ENCODE data around the gene COA6.

COA6 gene

GRCh38 chr1:234331507-234331906, 41.7 kb upstream of the COA6 start:
- Histone ChIP-seq H3K9me3 (ENCODE audit: insufficient read depth, low read length) (peaks cover 6% of the 10 kb centered on the region; the same call in 1 of the 2 replicates), H3K36me3 (ENCODE audit: insufficient read depth, insufficient read length, low read length) (no peaks in the 10 kb centered on the region), H3K27me3 (ENCODE audit: insufficient read depth, insufficient read length) (peaks cover under 1% of the 10 kb centered on the region), H3K9ac (ENCODE audit: insufficient read length, low read depth) (no peak overlapping the region), H3K4me1 (ENCODE audit: insufficient read depth, insufficient read length) (no peaks in the 10 kb centered on the region), H3K4me3 (ENCODE audit: insufficient read length, low read depth) (no peak overlapping the region)
- no peak for DNase-seq (ENCODE audit: low read depth, low spot score)
- TF ChIP-seq ZNF274 (IDR thresholded peaks at IDR 0.05; ENCODE audit: low read depth, low read length) (no peak), SUZ12 (IDR thresholded peaks at IDR 0.05; ENCODE audit: extremely low read depth, insufficient read depth, insufficient read length) (no peak), YY1 (IDR thresholded peaks at IDR 0.05; ENCODE audit: insufficient read depth, insufficient read length) (no peak)

GRCh38 chr1:234336359-234336758, 36.9 kb upstream of the COA6 start:
- TF ChIP-seq SUZ12 (IDR thresholded peaks at IDR 0.05; ENCODE audit: extremely low read depth, insufficient read depth, insufficient read length) (no peak), YY1 (IDR thresholded peaks at IDR 0.05; ENCODE audit: insufficient read depth, insufficient read length) (no peak), ZNF274 (IDR thresholded peaks at IDR 0.05; ENCODE audit: low read depth, low read length) (no peak)
- Histone ChIP-seq H3K4me3 (ENCODE audit: insufficient read length, low read depth) (no peak overlapping the region), H3K27me3 (ENCODE audit: insufficient read depth, insufficient read length) (no peaks in the 10 kb centered on the region), H3K9me3 (ENCODE audit: insufficient read depth, low read length) (peaks cover 19% of the 10 kb centered on the region), H3K4me1 (ENCODE audit: insufficient read depth, insufficient read length) (no peaks in the 10 kb centered on the region), H3K9ac (ENCODE audit: insufficient read length, low read depth) (no peak overlapping the region), H3K36me3 (ENCODE audit: insufficient read depth, insufficient read length, low read length) (no peaks in the 10 kb centered on the region)
- no peak for DNase-seq (ENCODE audit: low read depth, low spot score)

- no peaks in the 10 kb centered on the region for H3K4me1 ChIP-seq (ENCODE audit: insufficient read depth, insufficient read length)
- no peak for DNase-seq (ENCODE audit: low read depth, low spot score)
- no peaks in the 10 kb centered on the region for H3K36me3 ChIP-seq (ENCODE audit: insufficient read depth, insufficient read length, low read length)
- H3K9ac ChIP-seq (ENCODE audit: insufficient read length, low read depth) = no peak overlapping the region
- peaks cover 19% of the 10 kb centered on the region for H3K9me3 ChIP-seq (ENCODE audit: insufficient read depth, low read length)
- TF ChIP-seq ZNF274 (IDR thresholded peaks at IDR 0.05; ENCODE audit: low read depth, low read length) = no peak
- no peaks in the 10 kb centered on the region for H3K27me3 ChIP-seq (ENCODE audit: insufficient read depth, insufficient read length)
- H3K4me3 ChIP-seq (ENCODE audit: insufficient read length, low read depth) = no peak overlapping the region
These were observed 36.0 kb upstream of the COA6 start for GRCh38 chr1:234337233-234337632.

- no peak for TF ChIP-seq SUZ12 (IDR thresholded peaks at IDR 0.05; ENCODE audit: extremely low read depth, insufficient read depth, insufficient read length)
- no peak for TF ChIP-seq ZNF274 (IDR thresholded peaks at IDR 0.05; ENCODE audit: low read depth, low read length)
- no peak for TF ChIP-seq YY1 (IDR thresholded peaks at IDR 0.05; ENCODE audit: insufficient read depth, insufficient read length)
- H3K4me3 ChIP-seq (ENCODE audit: insufficient read length, low read depth) = no peak overlapping the region
These were observed 32.7 kb upstream of the COA6 start for GRCh38 chr1:234340528-234340927.

GRCh38 chr1:234342774-234343173, 30.5 kb upstream of the COA6 start:
- no peak for TF ChIP-seq YY1 (IDR thresholded peaks at IDR 0.05; ENCODE audit: insufficient read depth, insufficient read length)
- TF ChIP-seq ZNF274 (IDR thresholded peaks at IDR 0.05; ENCODE audit: low read depth, low read length) = no peak
- TF ChIP-seq SUZ12 (IDR thresholded peaks at IDR 0.05; ENCODE audit: extremely low read depth, insufficient read depth, insufficient read length) = no peak
- no peak overlapping the region for H3K9ac ChIP-seq (ENCODE audit: insufficient read length, low read depth)

More at GRCh38 chr1:234340528-234340927, 32.7 kb upstream of the COA6 start:
- no peaks in the 10 kb centered on the region for H3K27me3 ChIP-seq (ENCODE audit: insufficient read depth, insufficient read length)
- H3K9me3 ChIP-seq (ENCODE audit: insufficient read depth, low read length) = peaks cover 19% of the 10 kb centered on the region
- H3K36me3 ChIP-seq (ENCODE audit: insufficient read depth, insufficient read length, low read length) = no peaks in the 10 kb centered on the region
- H3K9ac ChIP-seq (ENCODE audit: insufficient read length, low read depth) = no peak overlapping the region
- no peak for DNase-seq (ENCODE audit: low read depth, low spot score)
- peaks cover 3% of the 10 kb centered on the region for H3K4me1 ChIP-seq (ENCODE audit: insufficient read depth, insufficient read length)

GRCh38 chr1:234345237-234345636, 28.0 kb upstream of the COA6 start:
- H3K36me3 ChIP-seq (ENCODE audit: insufficient read depth, insufficient read length, low read length) = no peaks in the 10 kb centered on the region
- no peak overlapping the region for H3K4me3 ChIP-seq (ENCODE audit: insufficient read length, low read depth)
- DNase-seq (ENCODE audit: low read depth, low spot score) = no peak
- H3K27me3 ChIP-seq (ENCODE audit: insufficient read depth, insufficient read length) = no peaks in the 10 kb centered on the region
- 0 out of 2 replicates have a peak, but pooled peaks cover 6% of the 10 kb centered on the region for H3K9me3 ChIP-seq (ENCODE audit: insufficient read depth, low read length)
- TF ChIP-seq YY1 (IDR thresholded peaks at IDR 0.05; ENCODE audit: insufficient read depth, insufficient read length) = no peak
- no peak for TF ChIP-seq SUZ12 (IDR thresholded peaks at IDR 0.05; ENCODE audit: extremely low read depth, insufficient read depth, insufficient read length)
- TF ChIP-seq ZNF274 (IDR thresholded peaks at IDR 0.05; ENCODE audit: low read depth, low read length) = no peak
- H3K9ac ChIP-seq (ENCODE audit: insufficient read length, low read depth) = no peak overlapping the region
- H3K4me1 ChIP-seq (ENCODE audit: insufficient read depth, insufficient read length) = peaks cover 3% of the 10 kb centered on the region

More at GRCh38 chr1:234342774-234343173, 30.5 kb upstream of the COA6 start:
- Histone ChIP-seq H3K27me3 (ENCODE audit: insufficient read depth, insufficient read length) (no peaks in the 10 kb centered on the region), H3K36me3 (ENCODE audit: insufficient read depth, insufficient read length, low read length) (no peaks in the 10 kb centered on the region), H3K4me1 (ENCODE audit: insufficient read depth, insufficient read length) (peaks cover 3% of the 10 kb centered on the region), H3K4me3 (ENCODE audit: insufficient read length, low read depth) (no peak overlapping the region), H3K9me3 (ENCODE audit: insufficient read depth, low read length) (0 out of 2 replicates have a peak, but pooled peaks cover 8% of the 10 kb centered on the region)
- DNase-seq (ENCODE audit: low read depth, low spot score) = no peak

GRCh38 chr1:234348964-234349363, 24.3 kb upstream of the COA6 start:
- Histone ChIP-seq H3K4me3 (ENCODE audit: insufficient read length, low read depth) (no peak overlapping the region), H3K36me3 (ENCODE audit: insufficient read depth, insufficient read length, low read length) (no peaks in the 10 kb centered on the region), H3K9ac (ENCODE audit: insufficient read length, low read depth) (no peak overlapping the region), H3K9me3 (ENCODE audit: insufficient read depth, low read length) (no peaks in the 10 kb centered on the region; the same call in 1 of the 2 replicates), H3K27me3 (ENCODE audit: insufficient read depth, insufficient read length) (no peaks in the 10 kb centered on the region), H3K4me1 (ENCODE audit: insufficient read depth, insufficient read length) (no peaks in the 10 kb centered on the region)
- TF ChIP-seq SUZ12 (IDR thresholded peaks at IDR 0.05; ENCODE audit: extremely low read depth, insufficient read depth, insufficient read length) (no peak), ZNF274 (IDR thresholded peaks at IDR 0.05; ENCODE audit: low read depth, low read length) (no peak), YY1 (IDR thresholded peaks at IDR 0.05; ENCODE audit: insufficient read depth, insufficient read length) (no peak)
- no peak for DNase-seq (ENCODE audit: low read depth, low spot score)
